Measurements from ENCODE around the gene TBC1D1. TPM values are rescaled to one million over a fixed set of nuclear protein-coding genes. Genes with fewer than 3 reads are reported as not detected.

The TBC1D1 gene
- total RNA-seq, 1 experiment from 2014 or later, result 104 TPM

DNA sequence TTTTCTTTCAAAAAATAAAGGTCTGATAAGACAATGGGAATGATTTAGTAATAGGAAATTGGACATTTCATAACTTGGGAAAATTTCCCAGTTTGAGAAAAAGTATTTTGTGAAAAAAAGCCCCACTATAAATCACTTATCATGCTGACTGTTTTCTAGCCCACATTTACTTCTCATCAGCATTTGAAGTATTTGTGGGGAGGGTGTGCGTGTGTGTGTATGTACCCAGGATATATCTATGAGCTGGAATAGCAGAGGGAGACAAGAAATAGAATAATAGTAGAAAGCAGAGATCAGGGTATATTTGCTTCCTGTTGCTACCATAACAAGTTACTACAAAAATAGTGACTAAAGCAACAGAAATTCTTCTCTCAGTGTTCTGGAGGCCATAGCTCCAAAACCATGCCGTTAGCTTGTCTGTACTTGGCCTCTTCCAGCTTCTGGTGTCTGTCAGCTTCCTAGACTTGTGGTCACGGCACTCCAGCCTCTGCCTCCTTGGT is 209.1 kb downstream of the TBC1D1 start:
- DNase-seq (ENCODE audit: low spot score), result no peak

DNA sequence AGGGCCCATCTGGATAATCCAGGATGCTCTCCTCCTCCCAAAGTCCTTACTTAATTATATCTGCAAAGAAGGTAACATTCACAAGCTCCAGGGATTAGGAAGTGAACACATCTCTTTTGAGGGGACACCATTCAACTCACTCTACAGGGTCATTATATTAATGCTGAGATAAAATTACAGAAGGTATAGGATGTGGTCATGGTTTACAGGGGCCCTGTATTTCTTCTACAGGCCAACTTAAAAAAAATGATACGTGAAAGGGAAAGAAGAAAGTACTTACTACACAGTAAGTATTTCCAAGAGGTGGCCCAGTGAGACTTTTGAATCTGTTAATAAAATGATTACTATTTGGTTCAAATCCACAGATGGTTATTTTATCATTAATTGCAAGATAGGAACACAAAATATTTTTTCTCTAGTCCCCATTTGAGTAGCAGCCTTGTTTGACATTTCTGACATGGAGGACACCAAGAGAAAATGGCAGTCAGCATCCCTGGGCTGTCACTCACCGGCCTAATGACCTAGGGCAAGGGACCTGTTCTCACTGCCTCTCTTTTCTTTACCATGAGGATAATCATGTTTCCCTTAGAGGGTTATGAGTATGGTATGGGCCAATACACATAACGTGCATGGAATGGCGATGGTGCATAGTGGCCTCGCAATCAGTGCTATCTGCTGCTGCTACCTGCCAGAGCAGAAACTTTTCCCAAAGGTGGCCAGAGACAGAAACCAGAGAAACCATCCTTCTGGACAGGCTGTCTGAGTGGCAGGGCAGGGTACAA is 209.8 kb downstream of the TBC1D1 start:
- DNase-seq (ENCODE audit: low spot score), result no peak

DNA sequence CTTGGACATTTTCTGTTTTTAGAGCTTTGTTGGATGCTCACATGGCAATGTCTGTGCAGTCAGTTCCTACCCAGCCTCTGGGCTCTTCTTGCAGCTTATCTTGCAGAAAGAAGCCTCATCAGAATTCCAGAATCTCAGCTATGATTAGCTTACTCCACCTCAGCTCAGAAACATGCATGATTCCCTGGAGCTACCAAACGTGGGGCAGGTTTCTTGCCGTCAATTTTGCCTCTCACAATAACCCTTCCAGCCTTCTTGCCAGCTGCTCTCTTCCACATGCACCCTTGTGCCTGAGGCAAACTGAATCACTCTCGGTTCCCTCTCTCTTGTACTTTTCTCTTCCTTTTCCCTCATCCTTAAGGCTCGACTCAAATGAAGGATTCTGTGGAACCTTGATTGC is 210.7 kb downstream of the TBC1D1 start:
- no peak for DNase-seq (ENCODE audit: low spot score)

DNA sequence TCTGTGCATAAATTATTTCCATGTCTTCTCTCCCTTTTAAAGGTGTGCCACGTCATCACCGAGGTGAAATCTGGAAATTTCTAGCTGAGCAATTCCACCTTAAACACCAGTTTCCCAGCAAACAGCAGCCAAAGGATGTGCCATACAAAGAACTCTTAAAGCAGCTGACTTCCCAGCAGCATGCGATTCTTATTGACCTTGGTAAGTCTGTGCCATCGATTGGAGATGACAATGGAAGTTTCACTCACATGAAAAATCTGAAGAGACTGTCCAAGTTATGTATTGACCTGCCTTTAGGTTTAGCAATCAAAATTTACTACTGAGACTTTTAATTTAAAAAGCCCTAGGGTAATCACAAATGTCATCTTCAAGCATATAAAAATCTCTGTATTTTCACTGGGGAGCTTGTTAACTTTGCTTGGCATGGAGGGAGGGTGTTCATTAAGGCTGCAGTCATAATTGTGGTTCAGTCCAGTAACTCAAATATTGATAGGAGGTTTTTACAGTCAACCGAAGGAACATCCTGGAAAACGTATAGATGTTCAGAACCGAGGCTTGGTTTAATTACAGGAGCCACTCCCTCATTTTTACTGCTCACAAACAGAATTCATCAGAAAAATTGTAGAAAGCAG is 212.2 kb downstream of the TBC1D1 start:
- DNase-seq (ENCODE audit: low spot score), result no peak

DNA sequence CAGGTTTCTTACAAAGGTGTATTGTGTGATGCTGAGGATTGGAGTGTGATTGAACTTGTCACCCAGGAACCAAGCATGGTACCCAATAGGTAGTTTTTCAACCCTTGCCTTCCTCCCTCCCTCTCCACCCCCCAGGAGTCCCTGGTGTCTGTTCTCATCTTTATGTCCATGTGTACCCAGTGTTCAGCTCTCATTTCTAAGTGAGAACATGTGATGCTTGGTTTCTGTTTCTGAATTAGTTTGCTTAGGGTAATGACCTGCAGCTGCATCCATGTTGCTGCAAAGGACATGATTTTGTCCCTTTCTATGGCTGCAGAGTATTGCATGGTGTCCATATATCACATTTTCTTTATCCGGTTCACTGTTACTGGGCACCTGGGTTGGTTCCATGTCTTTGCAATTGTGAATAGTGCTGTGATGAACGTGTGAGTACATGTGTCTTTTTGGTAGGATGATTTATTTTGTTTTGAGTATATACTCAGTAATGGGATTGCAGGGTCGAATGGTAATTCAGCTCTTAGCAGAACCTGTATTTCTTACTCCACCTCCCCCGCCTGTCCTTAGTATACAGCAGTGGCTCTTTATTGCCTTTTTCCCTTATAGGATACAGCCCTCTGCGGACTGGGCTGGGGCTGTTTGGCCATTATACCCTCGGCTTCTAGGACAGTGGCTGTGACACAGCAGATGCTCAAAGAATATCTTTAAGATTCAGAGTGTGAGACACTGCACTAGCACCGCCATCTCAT is 214.8 kb downstream of the TBC1D1 start:
- DNase-seq (ENCODE audit: low spot score), result no peak

DNA sequence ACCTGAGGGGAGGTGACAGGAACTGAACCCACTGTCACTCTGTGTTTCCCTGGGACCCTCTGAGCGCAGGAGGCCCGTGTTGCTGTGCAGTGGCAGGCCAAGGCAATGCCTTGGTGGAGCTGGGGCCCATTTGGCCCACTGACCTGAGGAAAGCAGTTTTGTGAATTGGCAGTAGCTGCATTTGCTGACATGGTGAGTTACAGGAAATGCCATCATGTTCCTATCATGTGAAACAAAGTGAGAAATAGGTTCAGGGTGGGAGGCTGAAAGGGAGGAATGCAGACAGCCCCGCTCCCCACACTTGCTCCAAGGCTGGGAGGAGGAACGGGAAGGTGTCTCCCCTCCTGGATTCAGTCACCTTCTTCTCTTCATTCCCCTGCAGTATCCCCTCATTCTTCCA is 215.4 kb downstream of the TBC1D1 start:
- DNase-seq (ENCODE audit: low spot score), result no peak

DNA sequence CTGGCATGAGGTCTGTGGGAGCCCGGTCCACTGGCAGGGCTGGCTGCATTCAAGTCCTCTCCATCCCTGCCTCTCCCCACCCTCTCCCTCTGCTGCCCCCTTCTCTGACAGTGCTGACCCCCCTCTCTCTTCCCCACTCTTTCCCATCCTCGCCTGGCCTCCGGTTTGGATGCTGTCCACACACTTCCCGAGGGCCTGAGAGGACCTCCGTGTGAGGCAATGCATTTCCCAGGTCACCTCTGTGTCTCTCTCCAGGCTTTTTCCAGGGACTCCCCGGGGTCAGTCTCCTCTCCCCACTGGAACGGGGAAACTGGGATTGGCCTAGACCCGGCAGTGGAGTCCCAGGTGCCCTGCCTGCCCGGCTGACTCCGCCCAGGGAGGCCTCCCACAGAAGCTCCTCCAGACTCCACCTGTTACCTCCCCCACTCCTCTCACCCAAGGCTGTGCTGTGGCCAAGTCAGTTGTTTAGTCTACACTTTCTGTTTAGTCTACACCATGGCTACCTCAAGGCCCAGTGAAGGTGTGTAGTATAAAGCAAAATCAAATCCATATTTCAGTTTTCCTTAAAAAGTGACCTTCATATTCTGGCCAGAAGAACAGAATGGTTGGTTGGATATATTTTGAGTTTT is 216.1 kb downstream of the TBC1D1 start:
- DNase-seq (ENCODE audit: low spot score), result no peak

DNA sequence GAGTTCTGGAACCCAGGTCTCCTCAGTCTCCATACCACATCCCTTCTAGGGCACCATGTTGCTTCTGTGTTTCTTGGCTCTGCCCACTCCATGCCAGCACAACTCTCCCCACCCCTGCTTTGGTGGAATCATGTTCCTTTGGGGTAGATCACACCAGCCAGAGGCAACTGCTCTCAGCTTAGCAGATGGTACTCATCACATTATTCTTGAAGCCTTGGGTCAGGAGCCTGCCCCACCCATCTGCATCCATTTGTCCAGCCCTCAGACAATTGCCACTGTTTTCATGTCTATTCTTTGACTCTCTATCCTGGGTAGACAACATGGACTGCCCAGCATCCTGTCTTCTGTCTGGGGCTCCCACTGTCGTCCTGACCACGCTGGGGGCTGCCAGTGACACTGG is 216.9 kb downstream of the TBC1D1 start:
- no peak for DNase-seq (ENCODE audit: low spot score)

DNA sequence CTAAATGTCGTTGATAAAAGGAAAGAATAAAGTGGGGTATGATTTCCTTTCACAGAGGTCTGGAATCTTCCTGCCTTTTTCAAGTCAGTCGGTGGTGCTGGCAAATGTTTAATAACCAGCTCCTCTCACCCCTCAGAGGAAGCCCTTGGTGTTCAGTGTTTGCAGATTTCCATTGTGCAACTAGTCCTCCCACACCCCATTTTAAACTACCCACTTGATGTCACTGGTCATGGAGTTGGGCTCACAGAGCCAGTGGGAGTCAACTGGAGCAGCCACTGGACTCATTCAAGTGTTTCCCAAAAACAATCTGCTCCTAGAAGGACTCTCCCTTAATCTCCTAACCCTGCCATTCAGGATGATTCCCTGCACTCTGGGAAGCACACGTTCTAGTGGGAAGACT is 218.5 kb downstream of the TBC1D1 start:
- no peak for DNase-seq (ENCODE audit: low spot score)

DNA sequence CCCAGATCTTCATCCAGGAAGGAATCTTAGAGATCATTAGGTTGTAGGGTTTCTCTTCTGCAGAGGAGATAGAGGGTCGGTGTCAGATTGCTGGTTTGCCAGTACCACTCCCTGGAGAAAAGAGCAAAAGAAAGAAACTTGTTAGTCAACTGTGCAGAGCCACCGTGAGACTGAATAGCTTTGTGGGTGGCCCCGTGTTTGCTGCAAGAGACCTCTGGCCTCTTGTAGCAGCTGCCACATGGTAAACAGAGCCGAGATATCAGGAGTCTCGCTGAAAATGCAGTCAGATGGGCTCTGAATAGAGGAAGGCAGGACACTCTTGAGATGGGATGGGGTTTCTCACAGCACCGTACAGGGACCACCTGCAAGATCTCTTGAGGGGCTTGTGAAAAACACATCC is 219.0 kb downstream of the TBC1D1 start:
- peak; percentile 10 for DNase-seq (ENCODE audit: low spot score)

DNA sequence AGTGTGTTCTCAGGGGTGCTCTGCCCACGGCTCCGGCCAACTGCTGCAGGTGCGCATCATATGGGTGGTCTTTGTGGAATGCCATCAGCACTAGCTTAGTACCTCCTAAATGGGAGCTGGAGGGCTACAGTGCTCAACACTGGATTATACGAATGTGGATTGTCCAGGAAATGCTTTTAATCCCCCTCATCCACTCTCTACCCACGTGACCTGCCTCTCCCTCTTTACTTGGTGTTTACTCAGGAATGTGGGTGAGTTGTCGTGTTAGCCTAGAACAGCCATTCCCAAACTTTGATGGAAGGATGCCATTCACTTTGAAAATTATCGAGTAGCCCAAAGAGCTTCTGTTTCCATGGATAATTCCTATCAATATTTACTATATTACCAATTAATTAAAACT is 220.1 kb downstream of the TBC1D1 start:
- no peak for DNase-seq (ENCODE audit: low spot score)

DNA sequence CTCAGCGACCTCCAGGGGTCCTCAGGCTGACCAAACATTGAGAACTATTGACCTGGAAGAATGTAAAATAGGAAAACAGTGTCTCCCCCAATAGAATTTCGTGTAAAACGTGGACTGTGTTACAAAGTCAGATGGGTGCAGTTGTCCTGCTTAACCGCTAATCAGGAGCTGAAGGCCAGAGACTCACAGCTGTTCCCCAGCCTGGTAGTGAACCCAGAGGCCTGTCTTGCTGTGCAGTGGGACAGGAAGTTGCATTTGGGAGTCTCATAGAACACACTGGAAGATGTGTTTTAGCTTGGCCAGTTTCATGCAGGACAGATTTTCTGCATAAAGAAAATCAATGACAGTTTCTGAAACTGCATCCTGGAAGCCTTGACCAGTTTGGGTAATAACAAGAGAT is 220.8 kb downstream of the TBC1D1 start:
- DNase-seq (ENCODE audit: low spot score), result no peak

DNA sequence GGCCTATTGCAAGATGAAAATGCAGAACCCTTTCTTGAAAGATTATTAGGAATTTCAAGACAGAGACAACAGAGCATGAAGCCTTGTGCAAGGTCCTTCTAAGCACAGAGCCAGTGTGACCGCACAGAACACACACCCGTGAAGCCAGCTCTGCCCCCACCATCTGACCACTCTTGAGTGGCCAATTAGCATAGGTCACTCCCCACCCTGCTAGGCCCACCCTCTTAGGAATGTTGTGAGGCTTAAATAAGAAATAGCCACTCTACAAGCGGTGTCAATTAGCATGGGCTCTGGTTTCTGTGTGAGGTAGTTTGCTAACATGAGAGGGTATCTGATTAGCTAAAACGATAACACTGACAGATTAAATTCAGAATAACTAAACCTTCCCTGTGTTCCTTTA is 222.2 kb downstream of the TBC1D1 start:
- DNase-seq (ENCODE audit: low spot score), result no peak

DNA sequence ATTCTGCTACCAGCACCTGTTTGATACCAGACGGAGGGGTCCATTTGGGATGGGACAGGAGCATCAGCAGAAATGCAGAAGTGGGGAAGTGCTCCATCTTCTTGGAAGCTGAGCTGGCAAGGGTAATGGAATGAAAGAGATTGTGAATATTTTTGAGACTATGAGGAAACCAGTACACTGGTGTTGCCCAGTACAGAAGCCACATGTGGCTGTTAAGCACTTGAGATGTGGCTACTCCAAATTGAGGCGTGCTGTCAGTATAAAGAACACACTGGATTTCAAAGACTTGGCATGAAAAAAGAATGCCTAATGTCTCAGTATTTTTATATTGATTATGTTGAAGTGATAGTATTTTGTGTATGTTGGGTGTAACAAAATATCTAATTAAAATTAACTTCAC is 222.7 kb downstream of the TBC1D1 start:
- no peak for DNase-seq (ENCODE audit: low spot score)

DNA sequence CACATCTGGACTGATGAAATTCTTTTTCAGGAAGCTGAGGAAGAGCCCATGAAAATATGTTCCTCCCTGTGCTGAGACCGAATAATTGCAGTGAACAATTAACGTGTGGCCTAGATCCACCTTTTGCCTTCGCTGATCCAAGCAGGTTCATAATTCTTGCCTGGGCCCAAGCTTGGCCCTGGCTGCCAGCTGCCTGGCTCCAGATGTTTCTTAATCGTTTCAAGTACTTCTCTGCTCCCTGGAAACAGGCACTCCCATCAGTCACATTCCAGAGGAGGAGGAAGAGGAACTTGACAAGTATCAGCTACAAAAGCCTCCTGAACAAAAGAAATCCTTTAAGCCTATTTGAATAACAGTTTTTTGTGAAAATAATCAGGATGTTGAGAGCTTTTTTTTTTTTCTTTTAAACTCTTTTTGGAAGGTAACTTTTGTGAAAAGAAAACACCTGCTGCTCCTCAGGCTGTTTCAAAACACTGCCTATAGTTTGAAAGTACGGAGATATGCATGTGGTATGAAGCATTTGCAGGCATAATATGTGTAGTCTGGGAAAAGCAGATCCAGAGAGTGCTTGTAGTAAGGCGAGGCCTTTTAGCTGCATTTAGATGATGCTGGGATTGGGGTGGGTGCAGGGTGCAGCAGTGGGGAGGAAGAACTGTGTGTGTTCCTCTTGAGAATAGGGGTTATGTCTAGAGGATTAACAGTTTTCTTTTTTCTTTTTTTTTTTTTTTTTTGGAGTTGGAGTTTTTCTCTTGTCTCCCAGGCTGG is 223.7 kb downstream of the TBC1D1 start:
- DNase-seq (ENCODE audit: low spot score), result no peak

DNA sequence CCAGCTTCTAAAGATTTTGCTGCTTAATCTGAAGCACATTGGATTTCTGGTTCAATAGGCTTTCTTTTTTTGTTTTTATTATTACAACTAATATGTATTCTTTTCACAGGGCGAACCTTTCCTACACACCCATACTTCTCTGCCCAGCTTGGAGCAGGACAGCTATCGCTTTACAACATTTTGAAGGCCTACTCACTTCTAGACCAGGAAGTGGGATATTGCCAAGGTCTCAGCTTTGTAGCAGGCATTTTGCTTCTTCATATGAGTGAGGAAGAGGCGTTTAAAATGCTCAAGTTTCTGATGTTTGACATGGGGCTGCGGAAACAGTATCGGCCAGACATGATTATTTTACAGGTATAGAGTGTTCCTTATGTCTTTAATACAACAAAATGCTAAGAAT is 224.7 kb downstream of the TBC1D1 start:
- DNase-seq (ENCODE audit: low spot score), result no peak

DNA sequence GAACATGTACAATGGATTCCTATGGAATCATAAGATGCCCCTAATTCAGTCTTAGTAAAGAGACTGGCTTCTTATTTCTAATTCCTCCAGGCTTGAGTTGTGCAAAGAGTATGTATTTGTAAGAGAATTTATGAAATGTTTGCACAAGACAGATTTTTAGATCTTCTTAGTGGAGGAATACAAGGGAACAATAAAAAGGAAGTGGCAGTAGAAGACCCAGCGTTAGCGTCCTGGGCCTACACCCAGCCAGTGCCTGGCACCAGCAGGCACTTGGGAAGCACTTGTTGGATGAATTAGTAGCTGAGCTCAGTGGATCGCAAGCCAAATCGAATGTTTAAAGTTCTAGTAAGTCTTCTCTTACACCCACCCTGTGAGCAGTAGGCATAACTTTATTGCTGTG is 226.7 kb downstream of the TBC1D1 start:
- DNase-seq (ENCODE audit: low spot score), result no peak

DNA sequence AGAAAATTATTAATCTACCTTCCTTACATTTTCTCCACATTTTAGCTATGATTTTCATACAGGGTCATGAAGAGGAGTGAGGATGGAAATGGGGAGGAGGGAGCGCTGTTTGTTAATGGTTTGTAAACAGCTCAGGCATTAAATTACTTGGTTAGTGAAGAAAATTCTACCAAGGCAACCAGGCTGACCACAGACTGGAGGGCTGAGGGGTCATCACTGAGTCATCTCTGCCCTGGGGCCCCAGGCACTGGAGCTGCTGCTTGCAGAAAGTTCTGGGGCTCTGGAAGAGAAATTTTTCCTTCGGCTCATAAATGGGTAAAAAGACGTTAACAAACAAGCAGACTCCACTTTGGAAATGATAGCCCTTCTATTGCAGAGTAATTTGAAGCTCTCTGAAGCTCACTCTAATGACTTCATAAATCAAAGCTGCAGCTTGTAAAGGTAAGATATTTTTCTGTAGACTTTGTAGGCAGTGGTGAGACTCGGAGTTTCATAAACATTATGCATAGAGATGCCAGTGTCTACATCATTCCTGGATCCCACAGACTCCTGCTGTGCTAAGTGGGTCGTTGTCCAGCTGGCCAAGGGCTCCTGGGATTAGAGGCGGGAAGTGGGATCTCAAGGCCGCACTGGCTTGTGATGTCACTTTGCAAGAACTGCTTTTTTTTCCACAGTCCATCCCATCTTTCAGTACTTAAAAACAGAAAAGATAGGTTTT is 228.9 kb downstream of the TBC1D1 start:
- peak; percentile 9 for DNase-seq (ENCODE audit: low spot score)

DNA sequence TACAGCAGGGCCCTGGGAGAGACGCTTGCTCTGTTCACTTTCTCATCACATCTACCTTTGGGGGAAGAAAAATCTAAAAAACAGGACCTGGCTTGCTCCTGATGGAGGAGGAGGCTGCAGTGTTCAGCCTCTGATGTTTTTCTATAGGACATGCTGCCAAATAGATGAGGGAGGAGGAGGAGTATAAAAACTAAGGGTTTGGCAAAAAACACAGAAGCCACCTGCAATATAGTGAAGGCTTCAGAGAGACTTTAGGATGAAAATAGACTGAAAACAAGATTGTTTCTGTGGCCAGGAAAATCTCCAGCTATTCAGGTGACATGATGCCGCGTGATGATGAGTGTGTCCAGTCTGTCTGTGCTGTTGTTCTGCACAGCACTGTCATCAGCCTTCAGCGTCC is 229.9 kb downstream of the TBC1D1 start:
- DNase-seq (ENCODE audit: low spot score), result no peak

DNA sequence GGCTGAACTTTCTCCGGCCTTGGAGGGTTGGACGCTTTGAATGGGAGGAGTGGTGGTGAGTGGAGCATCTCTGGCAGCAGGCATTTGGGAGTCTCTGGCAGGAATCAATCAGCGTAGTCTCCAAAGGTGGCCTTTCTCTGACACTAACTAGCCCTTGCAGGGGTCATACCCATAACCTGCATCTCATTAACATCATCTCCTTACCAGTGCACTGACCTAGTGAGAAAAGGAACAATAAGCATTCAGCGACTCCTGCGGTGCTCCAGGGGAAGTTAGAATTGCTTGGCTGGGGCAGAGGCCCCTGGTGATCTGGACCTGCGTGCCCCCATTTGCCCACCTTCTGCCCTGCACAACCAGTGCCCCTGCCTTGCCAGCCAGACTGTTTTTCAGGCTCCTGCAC is 231.2 kb downstream of the TBC1D1 start:
- no peak for DNase-seq (ENCODE audit: low spot score)

DNA sequence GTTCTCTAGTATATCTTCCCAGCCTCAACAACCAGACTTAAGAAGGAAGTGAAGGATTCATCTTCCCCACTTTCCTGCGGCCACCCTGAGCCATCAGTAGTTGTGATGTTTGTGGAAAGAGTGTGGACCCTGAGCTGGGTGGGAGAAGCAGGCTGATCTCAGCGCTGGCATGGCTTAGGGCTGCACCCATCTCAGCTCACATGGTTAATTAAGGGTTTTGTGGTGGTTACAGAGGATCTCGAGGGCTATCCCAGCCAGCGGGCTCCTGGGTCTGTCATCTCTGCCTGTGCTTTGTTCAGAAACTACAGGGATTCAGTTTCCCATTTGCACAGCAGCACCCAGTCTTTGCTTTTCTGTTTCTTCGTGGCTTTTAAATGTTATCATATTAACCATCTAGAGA is 232.7 kb downstream of the TBC1D1 start:
- no peak for DNase-seq (ENCODE audit: low spot score)
